Spleen (tissue), 7 donors: Measurements from ENCODE around the gene OXCT2.

Source experiments
- POLR2A ChIP-seq, 3 donors: fragments of 450-650 bp; IDR thresholded peaks; one replicate each; pipeline ENCODE4 v1.5.1; 2017; ENCODE audit warnings: antibody characterized with exemption in 3 of 3, mild to moderate bottlenecking in 1 of 3
- POLR2AphosphoS5 ChIP-seq, 3 donors: sonication (generic); formaldehyde crosslinking; IDR thresholded peaks; one replicate each; pipeline ENCODE4 v1.5.1; 2017; ENCODE audit warnings: antibody characterized with exemption in 3 of 3
- TF ChIP-seq, protein P1 (sequence below), 11 experiments: fragments of 200-600 bp in 7 of 11; fragments of 450-650 bp in 4 of 11; sonication (generic) in 4 of 11; IDR thresholded peaks in 8 of 11; conservative IDR thresholded peaks in 3 of 11; 1 replicate in 7 of 11; 2 replicates in 4 of 11; pipeline versions ENCODE4 v1.4.0 to v1.8.0; 2016 to 2021; ENCODE audit warnings: antibody characterized with exemption in 11 of 11, inconsistent platforms in 4 of 11, mild to moderate bottlenecking in 1 of 11
- donor health status: DM: no; HTN: no; CAD: no; lungs with moderate emphysema.
- donor health status: DM: no; HTN: no; CAD: no.
- donor health status: DM: no; HTN: no; CAD: no.

DNA sequence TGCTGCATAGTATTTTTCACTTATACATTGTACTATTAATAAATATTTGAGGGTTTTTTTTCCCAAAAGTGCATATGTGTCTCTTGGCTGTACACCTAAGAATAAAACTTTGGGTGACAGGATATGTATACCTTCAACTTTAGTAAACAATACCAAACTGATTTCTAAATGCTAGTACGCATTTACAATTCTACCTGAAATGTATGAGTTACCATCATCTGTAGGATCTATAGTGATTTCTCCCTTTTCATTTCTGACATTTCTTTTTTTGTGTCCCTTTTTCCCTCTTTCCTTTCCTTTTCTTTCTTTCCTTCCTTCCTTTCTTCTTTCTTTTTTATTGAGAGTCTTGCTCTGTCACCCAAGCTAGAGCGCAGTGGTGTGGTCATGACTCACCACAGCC lies 34.2 kb upstream of the OXCT2 start:
- TF ChIP-seq, protein P1, sequence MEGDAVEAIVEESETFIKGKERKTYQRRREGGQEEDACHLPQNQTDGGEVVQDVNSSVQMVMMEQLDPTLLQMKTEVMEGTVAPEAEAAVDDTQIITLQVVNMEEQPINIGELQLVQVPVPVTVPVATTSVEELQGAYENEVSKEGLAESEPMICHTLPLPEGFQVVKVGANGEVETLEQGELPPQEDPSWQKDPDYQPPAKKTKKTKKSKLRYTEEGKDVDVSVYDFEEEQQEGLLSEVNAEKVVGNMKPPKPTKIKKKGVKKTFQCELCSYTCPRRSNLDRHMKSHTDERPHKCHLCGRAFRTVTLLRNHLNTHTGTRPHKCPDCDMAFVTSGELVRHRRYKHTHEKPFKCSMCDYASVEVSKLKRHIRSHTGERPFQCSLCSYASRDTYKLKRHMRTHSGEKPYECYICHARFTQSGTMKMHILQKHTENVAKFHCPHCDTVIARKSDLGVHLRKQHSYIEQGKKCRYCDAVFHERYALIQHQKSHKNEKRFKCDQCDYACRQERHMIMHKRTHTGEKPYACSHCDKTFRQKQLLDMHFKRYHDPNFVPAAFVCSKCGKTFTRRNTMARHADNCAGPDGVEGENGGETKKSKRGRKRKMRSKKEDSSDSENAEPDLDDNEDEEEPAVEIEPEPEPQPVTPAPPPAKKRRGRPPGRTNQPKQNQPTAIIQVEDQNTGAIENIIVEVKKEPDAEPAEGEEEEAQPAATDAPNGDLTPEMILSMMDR (IDR thresholded peaks at IDR 0.05 in 8 of 11, conservative IDR thresholded peaks at IDR 0.05 in 3 of 11) = no peak
- no peak for TF ChIP-seq POLR2A (IDR thresholded peaks at IDR 0.05)
- no peak for TF ChIP-seq POLR2AphosphoS5 (IDR thresholded peaks at IDR 0.05)
